Neural progenitor cell (in vitro differentiated cells): Measurements from ENCODE around the gene MSX2. TPM values are rescaled to one million over a fixed set of nuclear protein-coding genes. Genes with fewer than 3 reads are reported as not detected.

Experiments
- DNase-seq: peaks from one replicate; pipeline ENCODE4 v3.0.0-alpha.2; 2016; ENCODE audit warnings: low spot score
- H2AFZ ChIP-seq: fragments of 200-600 bp; sonication (generic); replicated peaks from 2 replicates; pipeline ENCODE4 v1.6.1; 2016; ENCODE audit warnings: antibody characterized with exemption
- H3F3A ChIP-seq: fragments of 200-600 bp; sonication (generic); 2 replicates; pipeline ENCODE4 v1.6.1; 2016; ENCODE audit warnings: antibody characterized with exemption, low read depth
- H3K27ac ChIP-seq: fragments of 200-600 bp; sonication (generic); 2 replicates; pipeline ENCODE4 v1.5.1; 2016; ENCODE audit warnings: mild to moderate bottlenecking
- H3K27me3 ChIP-seq: fragments of 200-600 bp; sonication (generic); 2 replicates; pipeline ENCODE4 v1.6.1; 2016; ENCODE audit warnings: mild to moderate bottlenecking, moderate library complexity
- H3K36me3 ChIP-seq: fragments of 200-600 bp; sonication (generic); 2 replicates; pipeline ENCODE4 v1.5.1; 2016
- H3K4me1 ChIP-seq: fragments of 200-600 bp; sonication (generic); 2 replicates; pipeline ENCODE4 v1.6.1; 2016; ENCODE audit warnings: mixed run types
- H3K4me2 ChIP-seq: fragments of 200-600 bp; sonication (generic); 2 replicates; pipeline ENCODE4 v1.6.1; 2016
- H3K4me3 ChIP-seq: fragments of 200-600 bp; sonication (generic); 2 replicates; pipeline ENCODE4 v1.5.1; 2016
- H3K79me2 ChIP-seq: fragments of 200-600 bp; sonication (generic); 2 replicates; pipeline ENCODE4 v1.6.1; 2016; ENCODE audit warnings: low read depth
- H3K9ac ChIP-seq: fragments of 200-600 bp; sonication (generic); 2 replicates; pipeline ENCODE4 v1.6.1; 2016
- H3K9me3 ChIP-seq: fragments of 200-600 bp; sonication (generic); 2 replicates; pipeline ENCODE4 v1.5.1; 2016; ENCODE audit warnings: low read depth
- H4K20me1 ChIP-seq: fragments of 200-600 bp; sonication (generic); 2 replicates; pipeline ENCODE4 v1.6.1; 2016; ENCODE audit warnings: low read depth
- H3K27ac Mint-ChIP-seq: 3 replicates; pipeline ENCODE4 v1.8.0; 2021; ENCODE audit warnings: mixed read lengths
- H3K27me3 Mint-ChIP-seq: 2 replicates; pipeline ENCODE4 v1.8.0; 2022; ENCODE audit warnings: low read depth, mild to moderate bottlenecking, inconsistent platforms, moderate library complexity, mixed read lengths; ENCODE audit not compliant: insufficient read depth
- H3K36me3 Mint-ChIP-seq: 3 replicates; pipeline ENCODE4 v1.8.0; 2021; ENCODE audit warnings: mixed read lengths
- H3K4me1 Mint-ChIP-seq: 3 replicates; pipeline ENCODE4 v1.8.0; 2021; ENCODE audit warnings: mixed read lengths
- H3K4me3 Mint-ChIP-seq: 3 replicates; pipeline ENCODE4 v1.8.0; 2021; ENCODE audit warnings: mild to moderate bottlenecking, moderate library complexity, mixed read lengths
- H3K9me3 Mint-ChIP-seq: 3 replicates; pipeline ENCODE4 v1.8.0; 2020; ENCODE audit warnings: mixed read lengths
- EZH2 ChIP-seq: fragments of 200-600 bp; sonication (generic); IDR thresholded peaks from 2 replicates; pipeline ENCODE4 v1.6.1; 2017; ENCODE audit warnings: antibody characterized with exemption, mild to moderate bottlenecking, moderate library complexity
- EZH2phosphoT487 ChIP-seq: fragments of 200-600 bp; sonication (generic); IDR thresholded peaks from 2 replicates; pipeline ENCODE4 v1.6.1; 2017; ENCODE audit warnings: antibody characterized with exemption
- total RNA-seq: library from RNA; depleted of rRNA; stranded (reverse); fragments of >200 nt; gene quantifications from 2 replicates; pipeline ENCODE4 v1.2.3, GENCODE V29; 2015; ENCODE audit warnings: low replicate concordance
- TF ChIP-seq, protein P1 (sequence below): fragments of 200-600 bp; sonication (generic); IDR thresholded peaks from 2 replicates; pipeline ENCODE4 v1.5.1; 2017; ENCODE audit warnings: antibody characterized with exemption, mild to moderate bottlenecking

MSX2 gene
- total RNA-seq, 1 donor from 2014 or later: 0.30 TPM

DNA sequence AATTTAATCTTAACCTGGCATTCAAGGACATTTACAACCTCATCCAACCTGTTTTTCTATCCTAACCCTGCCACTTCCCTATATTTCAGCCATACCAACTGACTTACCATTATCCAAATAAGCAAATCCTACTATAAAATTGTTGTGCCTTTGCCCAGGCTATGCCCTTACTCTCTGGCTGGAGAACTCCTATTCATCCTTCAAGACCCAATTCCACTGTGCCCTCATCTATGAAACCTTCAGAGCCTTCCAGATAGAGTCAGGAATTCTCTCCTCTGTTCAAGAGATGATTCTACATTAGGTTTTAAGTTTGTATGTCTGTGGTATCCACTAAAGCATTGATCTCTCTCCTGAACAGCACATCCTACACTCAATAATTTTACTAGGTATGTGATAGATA, 46.3 kb upstream of the MSX2 start:
- H3K79me2 ChIP-seq: no peaks in the 10 kb centered on the region
- H3K27ac Mint-ChIP-seq: no peak overlapping the region

DNA sequence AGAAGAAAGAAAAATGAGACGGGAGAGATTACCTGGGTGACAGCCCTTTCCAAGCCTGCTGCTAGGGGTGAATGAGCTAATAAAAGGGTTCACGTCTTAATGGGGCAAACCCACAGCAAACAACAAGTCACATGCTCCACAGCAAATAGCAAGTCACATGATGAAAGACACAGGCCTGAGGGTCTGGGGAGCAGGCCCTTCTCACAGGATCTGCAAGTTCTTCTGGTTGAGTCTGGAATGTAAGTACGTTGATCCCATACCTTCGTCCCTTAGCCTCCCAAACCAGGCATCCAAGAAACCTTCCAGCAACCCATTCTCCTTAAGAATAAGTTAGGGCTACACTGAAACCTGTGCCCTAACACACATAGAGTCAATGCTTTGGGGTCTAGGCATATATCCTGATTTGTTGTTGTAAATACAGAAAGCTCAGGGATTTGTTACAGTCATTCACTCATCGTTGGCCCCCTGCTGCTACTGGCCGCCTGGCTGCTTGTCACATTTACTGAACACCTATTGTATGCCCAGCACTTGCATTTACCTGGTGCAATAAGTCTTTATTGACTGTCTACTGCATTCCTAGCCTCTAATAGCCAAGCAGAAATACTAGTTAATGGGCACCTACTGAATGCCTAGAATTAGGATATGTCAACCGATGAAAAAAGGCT, 43.3 kb upstream of the MSX2 start:
- DNase-seq: no peak
- no peak overlapping the region for H3K4me3 ChIP-seq
- H3K9me3 Mint-ChIP-seq: peaks cover 2% of the 10 kb centered on the region

More for the DNA sequence above, 46.3 kb upstream of the MSX2 start:
- Histone ChIP-seq H4K20me1 (no peaks in the 10 kb centered on the region), H3K27ac (no peak overlapping the region), H3K36me3 (no peaks in the 10 kb centered on the region), H2AFZ (no peak overlapping the region), H3F3A (no peaks in the 10 kb centered on the region), H3K4me2 (no peak overlapping the region), H3K9ac (no peak overlapping the region), H3K27me3 (no peaks in the 10 kb centered on the region), H3K9me3 (no peaks in the 10 kb centered on the region), H3K4me1 (no peaks in the 10 kb centered on the region), H3K4me3 (no peak overlapping the region)
- peaks cover 11% of the 10 kb centered on the region for H3K4me1 Mint-ChIP-seq
- H3K4me3 Mint-ChIP-seq: no peak overlapping the region
- no peak for DNase-seq
- peaks cover 2% of the 10 kb centered on the region for H3K27me3 Mint-ChIP-seq
- no peaks in the 10 kb centered on the region for H3K9me3 Mint-ChIP-seq
- no peaks in the 10 kb centered on the region for H3K36me3 Mint-ChIP-seq
- TF ChIP-seq, protein P1, sequence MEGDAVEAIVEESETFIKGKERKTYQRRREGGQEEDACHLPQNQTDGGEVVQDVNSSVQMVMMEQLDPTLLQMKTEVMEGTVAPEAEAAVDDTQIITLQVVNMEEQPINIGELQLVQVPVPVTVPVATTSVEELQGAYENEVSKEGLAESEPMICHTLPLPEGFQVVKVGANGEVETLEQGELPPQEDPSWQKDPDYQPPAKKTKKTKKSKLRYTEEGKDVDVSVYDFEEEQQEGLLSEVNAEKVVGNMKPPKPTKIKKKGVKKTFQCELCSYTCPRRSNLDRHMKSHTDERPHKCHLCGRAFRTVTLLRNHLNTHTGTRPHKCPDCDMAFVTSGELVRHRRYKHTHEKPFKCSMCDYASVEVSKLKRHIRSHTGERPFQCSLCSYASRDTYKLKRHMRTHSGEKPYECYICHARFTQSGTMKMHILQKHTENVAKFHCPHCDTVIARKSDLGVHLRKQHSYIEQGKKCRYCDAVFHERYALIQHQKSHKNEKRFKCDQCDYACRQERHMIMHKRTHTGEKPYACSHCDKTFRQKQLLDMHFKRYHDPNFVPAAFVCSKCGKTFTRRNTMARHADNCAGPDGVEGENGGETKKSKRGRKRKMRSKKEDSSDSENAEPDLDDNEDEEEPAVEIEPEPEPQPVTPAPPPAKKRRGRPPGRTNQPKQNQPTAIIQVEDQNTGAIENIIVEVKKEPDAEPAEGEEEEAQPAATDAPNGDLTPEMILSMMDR: no peak
- no peak for TF ChIP-seq EZH2
- no peak for TF ChIP-seq EZH2phosphoT487

DNA sequence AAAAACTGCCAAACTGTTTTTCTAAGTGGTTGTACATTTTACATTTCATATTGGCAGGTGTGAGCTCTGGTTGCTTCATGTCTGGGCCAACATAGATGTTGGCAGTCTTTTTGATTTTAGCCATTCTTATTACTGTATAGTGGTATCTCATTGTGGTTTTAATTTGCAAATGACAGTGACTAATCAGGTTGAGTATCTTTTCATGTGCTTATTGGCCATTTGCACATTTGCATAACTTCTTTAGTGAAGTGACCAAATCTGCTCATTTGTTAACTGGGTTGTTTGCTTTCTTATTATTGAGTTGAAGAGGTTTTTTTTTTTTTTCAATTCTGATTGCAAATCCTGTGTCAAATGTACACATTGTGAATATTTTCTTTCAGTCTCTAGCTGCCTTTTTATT, 36.9 kb upstream of the MSX2 start:
- no peak overlapping the region for H3K4me2 ChIP-seq
- peaks cover 17% of the 10 kb centered on the region for H3K4me1 ChIP-seq
- no peak overlapping the region for H3K4me3 ChIP-seq
- H3K79me2 ChIP-seq: no peaks in the 10 kb centered on the region
- peaks cover 15% of the 10 kb centered on the region for H3F3A ChIP-seq
- H4K20me1 ChIP-seq: peaks cover 4% of the 10 kb centered on the region
- H2AFZ ChIP-seq: no peak overlapping the region
- Mint-ChIP-seq H3K27me3 (peaks cover 40% of the 10 kb centered on the region), H3K4me3 (no peak overlapping the region), H3K9me3 (peaks cover 2% of the 10 kb centered on the region), H3K27ac (no peak overlapping the region), H3K4me1 (peaks cover 45% of the 10 kb centered on the region), H3K36me3 (no peaks in the 10 kb centered on the region)
- no peaks in the 10 kb centered on the region for H3K9me3 ChIP-seq
- no peak overlapping the region for H3K27ac ChIP-seq
- peaks cover 30% of the 10 kb centered on the region for H3K27me3 ChIP-seq
- no peak for DNase-seq
- no peaks in the 10 kb centered on the region for H3K36me3 ChIP-seq
- no peak overlapping the region for H3K9ac ChIP-seq
- no peak for TF ChIP-seq EZH2phosphoT487
- TF ChIP-seq, protein P1: no peak
- no peak for TF ChIP-seq EZH2

More for the DNA sequence above, 43.3 kb upstream of the MSX2 start:
- Histone ChIP-seq H4K20me1 (no peaks in the 10 kb centered on the region), H3K79me2 (no peaks in the 10 kb centered on the region), H3K27ac (no peak overlapping the region), H3K4me1 (no peaks in the 10 kb centered on the region), H3K9ac (no peak overlapping the region), H3F3A (no peaks in the 10 kb centered on the region), H3K4me2 (no peak overlapping the region), H2AFZ (no peak overlapping the region), H3K36me3 (no peaks in the 10 kb centered on the region), H3K9me3 (no peaks in the 10 kb centered on the region), H3K27me3 (no peaks in the 10 kb centered on the region)
- TF ChIP-seq EZH2: no peak
- Mint-ChIP-seq H3K27me3 (peaks cover 10% of the 10 kb centered on the region), H3K36me3 (no peaks in the 10 kb centered on the region), H3K27ac (no peak overlapping the region), H3K4me1 (peaks cover 2% of the 10 kb centered on the region), H3K4me3 (no peak overlapping the region)
